ACC112 (cell line): ENCODE results near the gene MIA2.
"Not testable (repeated sequence)": the region's sequence is repeated elsewhere in the genome, so short reads cannot be mapped to it uniquely, and the experiment has no call there.

Source experiments
- H2AFZ ChIP-seq: fragments of 200-600 bp; sonication (generic); one replicate; pipeline ENCODE4 v1.6.0; 2017; ENCODE audit warnings: antibody characterized with exemption, low read length; ENCODE audit not compliant: unreplicated experiment
- H3K27ac ChIP-seq: fragments of 200-600 bp; sonication (generic); 2 replicates; pipeline ENCODE4 v1.5.1; 2014; ENCODE audit warnings: low read depth, mild to moderate bottlenecking, antibody characterized with exemption, low read length, moderate library complexity
- H3K27me3 ChIP-seq: fragments of 200-600 bp; sonication (generic); 2 replicates; pipeline ENCODE4 v1.6.1; 2014; ENCODE audit warnings: mild to moderate bottlenecking, antibody characterized with exemption, low read length, moderate library complexity, mixed read lengths; ENCODE audit not compliant: insufficient read depth
- H3K36me3 ChIP-seq: fragments of 200-600 bp; sonication (generic); 2 replicates; pipeline ENCODE4 v1.6.1; 2016; ENCODE audit warnings: mild to moderate bottlenecking, antibody characterized with exemption, low read length, moderate library complexity, mixed read lengths; ENCODE audit not compliant: insufficient read depth
- H3K4me1 ChIP-seq: fragments of 200-600 bp; sonication (generic); one replicate; pipeline ENCODE4 v1.6.1; 2016; ENCODE audit warnings: low read length, mixed read lengths; ENCODE audit not compliant: insufficient read depth, unreplicated experiment, control insufficient read depth
- H3K4me3 ChIP-seq: fragments of 200-600 bp; sonication (generic); 2 replicates; pipeline ENCODE4 v1.5.1; 2014; ENCODE audit warnings: mild to moderate bottlenecking, low read depth, low read length
- H3K79me2 ChIP-seq: fragments of 200-600 bp; sonication (generic); one replicate; pipeline ENCODE4 v1.6.0; 2016; ENCODE audit warnings: low read length; ENCODE audit not compliant: control insufficient read depth, unreplicated experiment, insufficient read depth

MIA2 gene

DNA sequence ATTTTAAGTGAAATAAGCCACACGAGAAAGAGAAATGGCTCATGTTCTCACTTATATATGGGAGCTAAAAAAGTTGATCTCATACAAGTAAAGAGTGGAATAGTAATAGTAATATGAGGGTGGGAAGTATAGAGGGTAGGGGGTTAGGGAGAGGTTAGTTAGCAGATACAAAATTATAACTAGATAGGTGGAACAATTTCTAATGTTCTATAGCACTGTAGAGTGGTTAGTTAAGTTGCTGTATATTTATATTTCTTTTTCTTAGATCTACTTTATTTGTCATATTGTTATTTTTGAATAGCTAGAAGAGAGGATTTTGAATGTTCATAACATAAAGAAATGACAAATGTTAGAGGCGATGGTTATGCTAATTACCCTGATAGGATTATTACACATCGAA is 74.1 kb downstream of the MIA2 start:
- Histone ChIP-seq H3K4me3 (no peak overlapping the region), H3K79me2 (no peaks in the 10 kb centered on the region), H3K36me3 (peaks cover 7% of the 10 kb centered on the region; the same call in 1 of the 2 replicates), H3K27ac (no peak overlapping the region), H2AFZ (no peak overlapping the region), H3K4me1 (no peaks in the 10 kb centered on the region), H3K27me3 (no peaks in the 10 kb centered on the region)

DNA sequence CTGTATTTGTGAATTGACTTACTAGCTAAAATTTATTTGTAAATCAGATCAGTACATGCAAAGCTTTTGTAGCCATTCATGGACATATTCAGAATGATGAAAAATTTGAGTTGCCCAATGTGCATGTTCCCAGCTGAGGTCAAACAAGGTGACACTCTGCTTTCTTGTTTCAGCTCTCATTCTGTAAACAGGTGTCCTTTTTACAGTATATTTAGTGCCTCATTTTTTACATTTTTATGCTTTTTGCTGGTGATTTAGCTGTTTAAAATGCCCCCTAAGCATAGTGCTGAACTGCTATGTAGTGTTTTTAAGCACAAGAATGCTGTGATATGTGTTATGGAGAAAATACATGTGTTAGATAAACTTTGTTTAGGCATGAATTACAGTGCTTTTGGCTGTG is 76.3 kb downstream of the MIA2 start:
- H2AFZ ChIP-seq = no peak overlapping the region
- no peaks in the 10 kb centered on the region for H3K79me2 ChIP-seq
- no peaks in the 10 kb centered on the region for H3K27me3 ChIP-seq
- H3K36me3 ChIP-seq = peaks cover 4% of the 10 kb centered on the region; the same call in 1 of the 2 replicates
- no peaks in the 10 kb centered on the region for H3K4me1 ChIP-seq
- no peak overlapping the region for H3K4me3 ChIP-seq
- H3K27ac ChIP-seq = no peak overlapping the region

DNA sequence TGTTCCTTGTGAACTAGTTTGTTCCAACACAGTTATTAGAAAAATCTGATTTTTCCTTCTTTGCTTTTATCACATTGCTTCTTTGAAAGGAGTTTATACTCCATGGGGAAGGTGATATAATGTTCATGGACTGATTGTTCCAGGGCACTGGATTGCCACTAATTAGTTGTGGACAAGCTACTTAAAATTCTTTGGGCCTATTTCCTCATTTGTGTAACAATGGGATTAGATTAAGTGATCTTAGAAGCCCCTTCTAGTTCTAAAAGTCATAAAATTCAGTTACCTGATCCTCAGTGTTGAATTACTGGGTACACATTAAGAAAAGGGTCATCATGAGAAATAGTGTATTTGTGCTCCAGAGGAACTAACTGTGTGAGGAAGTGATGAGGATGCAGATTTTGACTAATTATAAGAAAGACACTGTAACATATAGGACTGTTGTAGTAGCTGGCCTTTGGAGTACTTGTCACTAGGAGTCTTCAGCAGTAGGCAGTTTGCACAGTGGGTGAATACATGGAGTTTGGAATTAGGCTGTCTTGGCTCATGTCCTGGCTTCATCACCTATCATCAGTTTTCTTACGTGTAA is 82.2 kb downstream of the MIA2 start:
- no peaks in the 10 kb centered on the region for H3K4me1 ChIP-seq
- no peak overlapping the region for H3K27ac ChIP-seq
- H2AFZ ChIP-seq = no peak overlapping the region
- H3K27me3 ChIP-seq = no peaks in the 10 kb centered on the region
- no peak overlapping the region for H3K4me3 ChIP-seq
- no peaks in the 10 kb centered on the region for H3K79me2 ChIP-seq
- H3K36me3 ChIP-seq = no peaks in the 10 kb centered on the region; the same call in 1 of the 2 replicates

DNA sequence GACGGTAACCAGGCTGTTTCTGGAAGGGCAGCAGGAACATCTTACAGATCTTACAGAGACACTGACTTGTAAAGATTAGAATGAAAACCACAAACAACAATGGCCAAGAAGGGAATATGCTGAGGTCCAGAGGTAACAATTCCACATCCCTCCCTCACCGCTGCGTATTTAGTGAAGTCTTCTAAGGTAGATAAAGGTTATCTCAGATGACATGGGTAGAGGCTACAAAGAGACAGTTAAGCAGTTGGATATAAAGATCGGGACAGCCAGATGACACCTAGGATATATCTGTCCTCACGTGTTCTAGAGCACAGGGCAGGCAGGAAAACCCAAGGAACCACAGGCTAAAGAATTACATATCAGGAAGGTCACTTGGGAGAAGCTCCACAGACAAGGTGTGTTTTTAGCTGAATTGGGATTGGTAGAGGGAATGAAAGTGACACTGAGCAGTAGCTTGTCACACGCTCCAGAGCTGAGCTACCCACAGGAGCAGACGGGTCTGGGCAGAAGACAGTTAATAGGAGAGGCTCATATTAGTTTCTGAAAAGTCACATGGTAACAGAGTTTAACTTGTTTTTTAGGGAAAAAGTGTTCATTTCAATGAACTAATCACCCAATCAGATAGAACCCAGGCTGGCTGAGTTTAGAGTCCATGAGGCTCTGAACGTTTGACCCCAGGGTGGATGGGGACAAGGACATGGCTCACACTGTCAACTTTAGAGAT is 83.3 kb downstream of the MIA2 start:
- Histone ChIP-seq H3K27ac (no peak overlapping the region), H2AFZ (no peak overlapping the region), H3K27me3 (no peaks in the 10 kb centered on the region), H3K36me3 (no peaks in the 10 kb centered on the region; the same call in 1 of the 2 replicates), H3K79me2 (no peaks in the 10 kb centered on the region), H3K4me1 (no peaks in the 10 kb centered on the region), H3K4me3 (no peak overlapping the region)

DNA sequence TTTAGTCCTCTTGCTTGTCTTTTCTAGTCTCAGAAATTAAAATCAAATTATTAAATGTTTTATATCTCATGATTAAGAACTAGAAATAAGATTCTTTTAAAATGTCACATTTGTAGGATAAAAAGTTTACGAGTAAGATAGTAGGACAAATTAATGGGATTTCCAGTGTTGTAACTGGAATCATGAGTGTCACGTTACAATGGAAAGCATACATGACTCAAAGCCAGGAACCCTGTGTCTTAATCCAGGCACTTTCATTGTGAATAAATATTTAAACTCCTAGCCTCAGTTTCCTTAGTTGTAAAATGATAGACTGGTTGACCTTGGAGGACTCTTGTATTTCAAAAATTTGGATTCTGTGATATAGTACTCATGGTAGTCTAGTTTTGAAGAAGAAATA is 84.9 kb downstream of the MIA2 start:
- Histone ChIP-seq H3K4me3 (no peak overlapping the region), H3K36me3 (peaks cover 6% of the 10 kb centered on the region), H2AFZ (no peak overlapping the region), H3K79me2 (no peaks in the 10 kb centered on the region), H3K27ac (no peak overlapping the region), H3K4me1 (peaks cover 12% of the 10 kb centered on the region), H3K27me3 (no peaks in the 10 kb centered on the region)

DNA sequence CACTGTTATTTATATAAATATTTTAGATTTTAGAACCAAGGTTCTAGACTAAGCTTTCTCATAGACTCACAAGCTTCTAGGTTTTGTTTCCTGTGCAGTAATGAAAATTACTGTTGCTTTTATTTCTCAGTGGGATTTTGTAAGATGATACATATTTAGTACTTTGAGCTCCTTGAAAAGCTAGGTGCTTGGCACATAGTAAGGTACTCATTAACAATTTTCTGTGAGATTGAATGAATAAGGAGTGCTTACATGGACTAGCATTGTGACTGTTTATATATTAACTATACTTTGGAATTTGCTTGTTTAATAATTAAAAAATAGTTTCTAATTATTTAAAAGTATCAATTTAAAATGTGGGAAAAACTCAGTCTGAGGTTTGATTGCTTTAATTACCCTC is 85.7 kb downstream of the MIA2 start:
- Histone ChIP-seq H3K4me3 (no peak overlapping the region), H3K79me2 (no peaks in the 10 kb centered on the region), H3K27ac (no peak overlapping the region), H2AFZ (no peak overlapping the region), H3K4me1 (peaks cover 12% of the 10 kb centered on the region), H3K36me3 (peaks cover 6% of the 10 kb centered on the region), H3K27me3 (no peaks in the 10 kb centered on the region)

DNA sequence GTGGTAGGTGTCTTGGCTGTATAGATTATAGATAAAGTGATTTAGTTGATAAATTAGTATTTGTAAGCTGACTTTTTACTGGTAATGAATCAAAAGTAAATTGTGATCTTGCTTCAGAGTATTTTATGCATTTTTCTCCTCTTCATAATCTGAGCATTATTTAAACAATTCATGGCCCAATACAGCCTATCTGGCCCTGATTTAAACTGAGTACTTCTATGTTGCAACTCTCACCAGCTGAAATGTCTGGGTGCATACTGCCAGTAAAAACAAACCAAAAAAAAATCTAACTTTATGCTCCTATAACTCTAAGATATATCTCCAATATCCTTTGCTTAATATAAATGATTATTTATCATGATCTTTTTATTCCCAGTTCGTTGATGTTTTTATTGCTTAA is 86.6 kb downstream of the MIA2 start:
- H3K27ac ChIP-seq = no peak overlapping the region
- no peak overlapping the region for H2AFZ ChIP-seq
- H3K79me2 ChIP-seq = no peaks in the 10 kb centered on the region
- H3K36me3 ChIP-seq = peaks cover 6% of the 10 kb centered on the region
- H3K27me3 ChIP-seq = no peaks in the 10 kb centered on the region
- peaks cover 12% of the 10 kb centered on the region for H3K4me1 ChIP-seq
- H3K4me3 ChIP-seq = no peak overlapping the region

DNA sequence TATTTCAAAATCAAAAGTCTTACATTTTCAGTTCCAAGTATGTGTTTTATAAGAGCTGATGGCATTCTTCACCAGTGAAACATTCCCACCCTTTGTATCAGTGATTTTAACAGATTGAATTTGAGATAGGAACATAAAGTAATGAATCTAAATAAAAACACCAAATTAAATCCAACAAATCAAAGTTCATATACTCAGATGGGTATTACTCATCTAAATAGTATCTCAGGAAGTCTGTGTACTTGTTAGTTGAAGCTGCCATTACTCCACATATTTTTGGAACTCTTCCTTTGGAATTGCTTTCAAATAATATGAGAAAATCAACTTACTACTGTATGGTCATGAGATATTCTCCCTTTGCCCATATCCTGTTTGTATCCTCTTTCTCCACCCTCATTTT is 89.1 kb downstream of the MIA2 start:
- H3K4me1 ChIP-seq = peaks cover 12% of the 10 kb centered on the region
- 0 out of 2 replicates have a peak overlapping the region, but pooled peaks have one; percentile 22 for H3K27ac ChIP-seq
- no peak overlapping the region for H3K4me3 ChIP-seq

DNA sequence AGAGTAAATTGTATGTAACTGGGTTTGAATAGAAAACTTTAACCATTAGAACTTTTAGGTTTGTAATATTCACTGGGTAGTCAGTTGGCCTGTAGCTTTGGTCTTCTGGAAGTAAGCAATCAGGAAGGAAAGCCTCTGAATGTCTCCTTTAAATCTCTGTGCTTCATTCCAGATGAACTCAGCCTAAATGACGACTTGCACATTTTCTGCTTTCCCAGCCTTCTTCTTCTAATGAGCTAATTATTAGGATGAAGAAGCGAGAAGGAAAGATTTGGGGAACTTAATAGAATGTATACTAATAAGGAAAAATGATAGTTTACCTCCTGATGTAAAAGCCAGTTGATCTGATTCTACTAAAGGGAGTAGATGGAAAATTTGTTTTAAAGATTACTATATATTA is 90.4 kb downstream of the MIA2 start:
- H3K79me2 ChIP-seq = no peaks in the 10 kb centered on the region
- peaks cover 12% of the 10 kb centered on the region for H3K4me1 ChIP-seq
- H3K4me3 ChIP-seq = no peak overlapping the region
- peaks cover 13% of the 10 kb centered on the region for H3K36me3 ChIP-seq
- no peak overlapping the region for H3K27ac ChIP-seq
- H3K27me3 ChIP-seq = no peaks in the 10 kb centered on the region
- H2AFZ ChIP-seq = no peak overlapping the region

More for the DNA sequence above, 89.1 kb downstream of the MIA2 start:
- Histone ChIP-seq H3K79me2 (no peaks in the 10 kb centered on the region), H3K36me3 (peaks cover 13% of the 10 kb centered on the region), H2AFZ (no peak overlapping the region), H3K27me3 (no peaks in the 10 kb centered on the region)

DNA sequence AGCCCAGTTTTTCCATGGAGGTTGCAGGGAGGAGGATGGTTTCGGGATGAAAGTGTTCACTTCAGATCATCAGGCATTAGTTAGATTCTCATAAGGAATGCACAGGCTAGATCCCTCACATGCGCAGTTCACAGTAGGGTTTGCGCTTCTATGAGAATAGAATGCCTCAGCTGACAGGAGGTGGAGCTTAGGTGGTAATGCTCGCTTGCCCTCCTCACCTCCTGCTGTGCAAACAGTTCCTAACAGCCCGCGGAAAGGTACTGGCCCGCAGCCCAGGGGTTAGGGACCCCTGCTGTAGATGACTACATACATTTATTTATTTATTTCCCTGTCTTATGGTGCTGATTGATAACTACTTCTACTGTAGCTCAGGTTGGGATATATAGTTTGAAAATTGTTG is 105.3 kb downstream of the MIA2 start:
- no peaks in the 10 kb centered on the region for H3K4me1 ChIP-seq
- H3K27me3 ChIP-seq = no peaks in the 10 kb centered on the region
- no peak overlapping the region for H2AFZ ChIP-seq
- H3K4me3 ChIP-seq = no peak overlapping the region
- no peaks in the 10 kb centered on the region for H3K79me2 ChIP-seq
- H3K36me3 ChIP-seq = no peaks in the 10 kb centered on the region
- H3K27ac ChIP-seq = no peak overlapping the region

DNA sequence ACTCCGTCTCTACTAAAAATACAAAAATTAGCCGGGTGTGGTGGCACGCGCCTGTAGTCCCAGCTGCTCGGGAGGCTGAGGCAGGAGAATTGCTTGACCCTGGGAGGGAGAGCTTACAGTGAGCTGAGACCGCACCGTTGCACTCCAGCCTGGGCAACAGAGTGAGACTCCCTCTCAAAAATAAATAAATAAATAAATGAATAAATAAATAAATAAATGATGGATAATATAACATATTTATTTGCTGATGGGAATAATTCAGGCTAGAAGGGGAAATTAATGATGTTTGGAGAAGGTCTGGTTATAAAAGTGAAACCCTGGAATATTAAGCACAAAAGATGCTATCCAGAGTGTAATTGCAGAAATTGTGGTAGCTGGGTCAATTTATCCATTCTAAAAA is 107.4 kb downstream of the MIA2 start:
- H3K4me1 ChIP-seq, H3K27ac ChIP-seq, H2AFZ ChIP-seq, H3K4me3 ChIP-seq, H3K27me3 ChIP-seq, H3K36me3 ChIP-seq, H3K79me2 ChIP-seq: not testable (repeated sequence)
